ENCODE results near the gene DCK. TPM values are rescaled to one million over a fixed set of nuclear protein-coding genes. Genes with fewer than 3 reads are reported as not detected.

DCK gene
- total RNA-seq, 1 experiment from 2014 or later: 13.7 TPM

DNA sequence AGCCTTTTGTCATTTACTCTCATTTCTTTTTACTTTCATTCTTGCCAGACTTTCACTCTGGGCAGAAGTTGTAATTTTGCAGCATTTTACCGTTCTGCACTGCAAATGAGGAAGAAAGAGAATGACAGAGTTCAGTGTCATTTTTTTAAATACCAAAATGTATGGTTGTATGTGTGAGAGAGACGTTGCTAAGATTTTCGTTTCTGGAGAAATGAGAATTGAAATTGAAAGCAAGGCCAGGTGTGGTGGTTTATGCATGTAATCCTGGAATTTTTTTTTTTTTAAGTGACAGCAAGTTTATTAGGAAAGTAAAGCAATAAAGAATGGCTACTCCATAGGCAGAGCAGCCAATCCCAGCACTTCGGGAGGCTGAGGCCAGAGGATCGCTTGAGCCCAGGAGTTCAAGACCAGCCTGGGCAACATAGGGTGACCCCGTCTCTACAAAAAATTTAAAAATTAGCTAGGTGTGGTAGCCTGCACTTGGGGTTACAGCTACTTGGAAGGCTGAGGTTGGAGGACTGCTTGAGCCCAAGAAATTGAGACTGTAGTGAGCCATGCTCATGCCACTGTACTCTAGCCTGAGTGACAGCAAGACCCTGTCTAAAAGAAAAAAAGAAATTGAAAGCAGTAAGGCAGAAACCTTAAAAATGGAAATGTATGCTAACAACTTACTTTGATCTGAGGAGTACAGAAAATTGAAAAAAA lies 12.9 kb downstream of the DCK start:
- Histone ChIP-seq H4K8ac (replicated peaks; ENCODE audit: insufficient read length, low read depth, low read length) (no peak overlapping the region), H4K91ac (ENCODE audit: insufficient read length, low read depth, low read length) (no peak overlapping the region), H2BK15ac (ENCODE audit: low read depth, low read length) (no peak overlapping the region), H4K5ac (ENCODE audit: insufficient read length, low read depth, low read length) (no peak overlapping the region), H3K27me3 (ENCODE audit: insufficient read depth, low read length) (no peaks in the 10 kb centered on the region), H3K4ac (ENCODE audit: low read depth, low read length) (no peak overlapping the region), H2BK20ac (ENCODE audit: low read depth, low read length, poor library complexity, severe bottlenecking) (no peak overlapping the region), H3K4me1 (ENCODE audit: insufficient read depth, low read length) (peaks cover 2% of the 10 kb centered on the region; the same call in 1 of the 2 replicates), H3K79me1 (ENCODE audit: insufficient read depth, low read depth, low read length, poor library complexity, severe bottlenecking) (peaks cover 5% of the 10 kb centered on the region), H3K9ac (ENCODE audit: extremely low read depth, insufficient read length, low read length) (no peak overlapping the region), H4K20me1 (ENCODE audit: control insufficient read depth, insufficient read depth, insufficient read length) (no peaks in the 10 kb centered on the region), H3T11ph (ENCODE audit: low read length) (no peak overlapping the region), H2AFZ (ENCODE audit: low read length) (no peak overlapping the region), H3K18ac (ENCODE audit: insufficient read length, low read depth, low read length) (no peak overlapping the region), H3K23ac (ENCODE audit: insufficient read length, low read depth, low read length) (no peak overlapping the region), H3K79me2 (ENCODE audit: insufficient read depth, low read length) (peaks cover 2% of the 10 kb centered on the region; the same call in 1 of the 2 replicates), H3K23me2 (ENCODE audit: insufficient read length, low read depth, low read length, poor library complexity, severe bottlenecking) (no peaks in the 10 kb centered on the region), H3K27ac (ENCODE audit: insufficient read length, low read depth, low read length) (no peak overlapping the region), H2BK5ac (ENCODE audit: insufficient read length, low read length) (no peak overlapping the region), H3K14ac (ENCODE audit: insufficient read depth, low read length) (no peak overlapping the region), H2BK12ac (ENCODE audit: insufficient read length, low read depth, low read length) (no peak overlapping the region), H2BK120ac (ENCODE audit: low read depth, low read length, poor library complexity, severe bottlenecking) (no peak overlapping the region), H3K9me3 (ENCODE audit: control insufficient read depth, low read depth, low read length) (no peaks in the 10 kb centered on the region), H3K4me2 (ENCODE audit: insufficient read depth, insufficient read length, low read length) (no peak overlapping the region), H2AK5ac (ENCODE audit: insufficient read length, low read length) (no peak overlapping the region), H3K56ac (ENCODE audit: insufficient read length, low read depth, low read length) (no peak overlapping the region)
- TF ChIP-seq CTCF (conservative IDR thresholded peaks at IDR 0.05): no peak
- H3K27me3 Mint-ChIP-seq (ENCODE audit: low read depth): no peaks in the 10 kb centered on the region
- H3K27ac Mint-ChIP-seq: no peak overlapping the region
- H3K9me3 Mint-ChIP-seq: peaks cover 10 to 11% of the 10 kb centered on the region in 2 experiments
- peaks cover 37 to 44% of the 10 kb centered on the region in 2 experiments for H3K4me1 Mint-ChIP-seq
- no peak overlapping the region for H3K4me3 Mint-ChIP-seq
- peaks cover 16 to 18% (median 17%) of the 10 kb centered on the region in 3 experiments for H3K36me3 Mint-ChIP-seq (ENCODE audit: insufficient read depth in 1 of 3, low read depth in 3 of 3)
- WGBS (ENCODE audit: extremely low coverage, insufficient read length, low lambda C conversion rate): no CpG with 5 or more reads among the region's 6 CpGs
- DNase-seq: no peak

Data from H9 (cell line).